A172 (cell line): Measurements from ENCODE around the gene HELT. TPM values are rescaled to one million over a fixed set of nuclear protein-coding genes. Genes with fewer than 3 reads are reported as not detected.
"Not testable (repeated sequence)": the region's sequence is repeated elsewhere in the genome, so short reads cannot be mapped to it uniquely, and the experiment has no call there.

Source experiments
- DNase-seq: peaks from one replicate; pipeline ENCODE4 v3.0.0-alpha.2; 2015; ENCODE audit warnings: low spot score
- total RNA-seq: library from RNA; depleted of rRNA; stranded (reverse); fragments of >200 nt; shearing (Covaris generic); gene quantifications from 2 replicates; pipeline ENCODE4 v1.2.3, GENCODE V29; 2014; rRNA removed

HELT gene, protein sequence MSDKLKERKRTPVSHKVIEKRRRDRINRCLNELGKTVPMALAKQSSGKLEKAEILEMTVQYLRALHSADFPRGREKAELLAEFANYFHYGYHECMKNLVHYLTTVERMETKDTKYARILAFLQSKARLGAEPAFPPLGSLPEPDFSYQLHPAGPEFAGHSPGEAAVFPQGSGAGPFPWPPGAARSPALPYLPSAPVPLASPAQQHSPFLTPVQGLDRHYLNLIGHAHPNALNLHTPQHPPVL
- total RNA-seq = not detected in 2 replicates

GRCh38 chr4:185017964-185018772, at the start of gene HELT:
Gene HELT, plus strand, starts transcription at chr4:185018490. Its CDS starts 439 bp downstream, at chr4:185018929.
- DNase-seq = no peak

GRCh38 chr4:184968784-184969201, 49.5 kb upstream of the HELT start:
- no peak for DNase-seq

DNA sequence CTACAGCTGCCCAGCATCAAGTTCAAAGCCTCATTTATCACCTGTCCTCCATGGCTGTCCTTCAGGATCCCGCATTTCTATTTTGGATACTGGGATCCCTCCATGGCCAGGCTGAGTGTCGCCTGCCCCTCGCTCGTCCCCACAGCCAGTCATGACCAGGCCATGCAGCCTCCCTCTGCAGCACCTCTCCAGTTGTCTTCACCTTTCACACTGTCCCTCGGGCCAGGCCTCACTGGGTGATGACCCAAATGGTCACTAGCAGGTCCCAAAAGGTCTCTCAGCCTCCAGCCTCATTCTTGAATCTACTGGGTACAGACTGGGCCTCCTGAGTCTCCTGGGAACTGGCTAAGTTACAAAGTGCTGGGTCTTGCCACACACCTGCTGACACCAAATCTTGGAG, 48.7 kb upstream of the HELT start:
- DNase-seq = no peak

GRCh38 chr4:184972991-184973390, 45.3 kb upstream of the HELT start:
- DNase-seq = no peak

- DNase-seq = not testable (repeated sequence)
Measured at GRCh38 chr4:184976348-184976747, 41.9 kb upstream of the HELT start.

DNA sequence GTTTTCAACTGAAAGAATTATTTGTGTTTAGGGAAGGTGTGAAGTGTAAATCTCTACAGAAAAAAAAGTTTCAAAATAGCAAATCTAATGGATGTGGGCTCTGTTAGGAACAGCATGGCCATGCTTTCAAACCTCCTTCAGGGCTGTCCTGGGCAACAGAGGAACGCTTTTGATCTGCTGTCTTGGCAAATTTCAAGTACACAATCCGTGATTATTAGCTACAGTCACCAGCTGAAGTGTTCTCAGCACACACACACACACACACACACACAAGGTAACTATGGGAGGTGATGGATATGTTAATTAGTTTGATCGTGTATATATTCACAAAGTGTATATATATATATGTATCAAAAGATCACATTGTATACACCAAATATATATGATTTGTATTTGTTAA, 40.5 kb upstream of the HELT start:
- DNase-seq = no peak

DNA sequence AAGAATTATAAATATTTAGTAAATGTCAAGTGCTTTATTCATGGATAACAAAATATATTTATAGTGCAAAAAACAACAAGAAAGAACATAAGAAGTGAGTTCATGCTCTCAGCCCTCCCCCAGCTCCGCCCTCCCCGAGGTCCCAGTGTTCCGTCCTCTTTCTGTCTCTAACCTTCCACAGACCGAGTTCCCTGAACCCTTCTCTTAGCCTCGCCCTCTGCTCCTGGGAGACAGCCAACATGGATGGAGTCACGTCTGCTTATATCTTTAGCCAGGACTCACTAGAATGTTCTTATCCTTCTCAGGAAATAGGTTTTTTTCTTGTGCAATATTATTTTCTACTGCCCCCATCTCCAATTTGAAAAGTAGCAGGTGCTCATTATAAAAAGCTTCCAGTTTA, 40.1 kb upstream of the HELT start:
- no peak for DNase-seq

DNA sequence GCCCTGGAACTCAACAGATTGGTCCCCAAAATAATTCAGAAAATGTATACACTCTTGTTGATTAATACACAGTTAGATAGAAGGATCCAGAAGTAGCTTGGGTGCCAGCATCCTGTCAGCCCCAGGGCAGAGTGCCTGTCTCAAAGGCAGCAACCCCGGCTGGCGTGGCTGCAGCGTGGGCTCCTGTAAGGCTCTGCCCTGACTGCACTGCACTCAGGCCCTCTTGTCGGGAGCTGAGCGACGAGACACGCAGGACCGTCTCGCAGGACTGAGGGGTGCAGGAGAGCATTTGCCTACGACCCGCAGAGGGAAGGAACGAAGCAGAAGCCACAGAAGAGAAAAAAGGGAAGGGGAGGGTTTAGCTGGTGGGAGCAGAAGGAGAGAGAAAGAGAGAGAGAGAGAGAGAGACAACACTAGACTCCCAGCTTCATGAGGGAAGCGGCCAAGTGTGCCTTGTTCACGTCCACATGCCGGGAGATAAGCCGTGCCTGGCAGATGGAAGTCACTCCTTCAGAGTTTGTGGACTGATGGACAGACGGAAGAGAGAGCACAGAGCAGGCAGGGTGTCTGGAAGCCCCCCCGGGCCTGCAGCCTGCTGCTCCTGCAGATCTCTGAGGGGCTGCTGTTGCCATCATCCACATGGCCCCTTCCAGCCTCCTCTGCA, 38.7 kb upstream of the HELT start:
- DNase-seq = no peak

DNA sequence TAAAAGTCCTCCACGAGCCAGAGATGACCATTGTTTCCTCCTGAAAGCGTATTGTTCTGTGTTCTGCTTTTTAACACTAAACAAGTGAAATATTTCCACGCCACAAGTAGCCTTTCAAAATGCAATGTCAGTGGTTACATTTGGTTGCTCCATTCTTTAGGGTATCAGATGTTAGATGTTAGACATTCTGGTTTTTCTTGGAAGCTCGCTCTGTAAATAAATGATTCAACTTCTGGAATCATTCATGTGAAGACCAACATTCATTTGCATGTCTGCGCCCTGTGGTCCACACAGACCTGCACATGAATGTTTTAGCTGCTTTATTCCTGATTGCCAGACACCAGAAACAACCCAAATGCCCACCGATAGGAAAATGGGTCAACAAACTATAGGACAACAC, 38.0 kb upstream of the HELT start:
- DNase-seq = no peak

DNA sequence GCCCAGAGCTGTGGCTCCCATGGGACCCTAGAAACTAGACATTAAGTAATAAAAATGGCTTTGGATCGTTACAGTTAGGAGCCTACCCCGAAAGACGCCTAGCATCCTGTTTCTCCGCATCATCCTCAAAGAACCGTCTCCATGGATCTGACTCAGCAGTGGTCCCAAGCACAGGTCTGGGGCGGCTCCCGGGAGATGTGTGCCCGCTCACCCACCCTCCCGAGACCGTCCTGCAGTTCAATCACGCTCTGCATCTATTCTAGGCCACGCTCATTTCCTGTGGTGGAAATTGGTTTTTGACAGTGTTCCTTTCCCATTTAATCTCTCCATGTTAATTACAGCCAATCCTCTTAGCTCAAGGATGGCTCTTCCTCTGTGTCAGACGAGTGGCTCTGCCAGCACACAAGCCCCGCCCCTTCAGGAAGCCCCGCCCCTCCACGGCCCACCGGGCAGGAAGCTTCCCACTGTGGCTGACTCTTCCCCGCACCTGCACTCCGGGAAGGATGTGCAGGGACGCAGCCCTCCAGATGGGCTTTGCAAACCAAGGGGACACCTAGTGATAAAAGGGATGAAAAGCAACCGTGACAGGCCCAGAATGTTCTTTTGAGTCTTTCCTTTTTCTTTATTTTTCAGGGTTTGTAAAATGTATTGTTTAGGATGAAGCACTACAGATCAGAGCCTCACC, 34.5 kb upstream of the HELT start:
- DNase-seq = peak; percentile 73

GRCh38 chr4:184987493-184988031, 30.7 kb upstream of the HELT start:
- DNase-seq = no peak

DNA sequence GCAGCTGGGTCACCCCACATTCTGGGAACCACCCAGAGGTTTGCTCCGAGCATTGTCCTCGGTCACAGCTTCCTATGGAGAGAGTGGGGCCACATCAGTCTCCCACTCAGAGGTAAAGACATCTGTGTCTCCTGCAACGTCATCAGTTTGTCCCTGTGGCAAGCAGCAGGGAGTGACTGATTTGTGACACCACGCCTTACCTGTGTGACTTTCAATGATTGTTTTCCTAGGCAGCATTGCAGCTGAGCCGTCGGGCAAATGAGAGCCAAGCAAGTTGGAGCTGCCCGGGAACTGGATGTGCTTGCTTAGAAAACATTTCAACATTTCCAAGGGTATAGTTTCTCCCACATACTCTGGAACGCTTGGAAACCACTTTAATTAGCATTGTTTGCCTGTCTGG, 29.7 kb upstream of the HELT start:
- no peak for DNase-seq

DNA sequence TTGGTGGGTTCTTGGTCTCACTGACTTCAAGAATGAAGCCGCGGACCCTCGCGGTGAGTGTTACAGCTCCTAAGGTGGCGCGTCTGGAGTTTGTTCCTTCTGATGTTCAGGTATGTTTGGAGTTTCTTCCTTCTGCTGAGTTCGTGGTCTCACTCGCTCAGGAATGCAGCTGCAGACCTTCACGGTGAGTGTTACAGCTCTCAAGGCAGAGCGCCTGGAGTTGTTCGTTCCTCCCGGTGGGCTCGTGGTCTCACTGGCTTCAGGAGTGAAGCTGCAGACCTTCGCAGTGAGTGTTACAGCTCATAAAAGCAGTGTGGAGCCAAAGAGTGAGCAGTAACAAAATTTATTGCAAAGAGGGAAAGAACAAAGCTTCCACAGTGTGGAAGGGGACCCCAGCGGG, 29.0 kb upstream of the HELT start:
- not testable (repeated sequence) for DNase-seq

GRCh38 chr4:184990131-184990530, 28.2 kb upstream of the HELT start:
- not testable (repeated sequence) for DNase-seq

DNA sequence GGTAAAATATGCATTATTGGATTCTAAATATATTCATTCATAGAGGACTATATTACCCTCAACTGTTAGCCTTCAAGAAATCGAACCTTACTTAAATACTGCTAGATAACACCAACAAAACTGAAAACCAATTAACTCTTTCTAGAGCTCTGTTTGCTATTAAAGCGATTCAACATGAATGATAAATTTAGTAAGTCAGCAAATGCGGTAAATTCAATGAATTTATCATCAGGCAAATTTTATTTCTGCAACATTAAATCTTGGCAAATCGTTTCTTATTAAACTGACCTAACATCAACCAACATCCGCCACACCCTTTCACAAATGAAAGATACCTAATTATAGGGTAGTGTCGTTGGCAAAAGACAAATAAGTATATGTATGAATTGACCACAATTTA, 26.4 kb upstream of the HELT start:
- DNase-seq = no peak

- no peak for DNase-seq
Measured at GRCh38 chr4:184992422-184992821, 25.9 kb upstream of the HELT start.

DNA sequence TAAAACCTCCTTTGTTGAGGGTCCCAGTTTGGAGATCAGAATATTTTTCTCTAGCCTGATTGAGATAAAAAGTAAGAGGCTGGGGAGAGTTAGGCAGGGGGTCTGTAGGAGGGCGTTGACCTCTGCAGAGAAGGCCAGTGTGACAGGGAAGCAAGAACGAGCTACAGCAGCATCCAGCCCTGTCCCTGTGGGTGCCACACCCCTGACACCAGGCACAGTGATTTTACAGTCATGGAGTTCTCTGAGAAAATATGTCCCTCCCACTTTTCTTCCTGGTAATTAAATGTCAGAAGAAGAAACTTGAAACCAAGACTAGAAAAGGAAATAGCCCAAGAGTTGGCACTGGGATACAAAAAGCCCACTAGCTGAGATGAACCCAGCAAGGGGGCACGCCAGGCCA, 25.0 kb upstream of the HELT start:
- no peak for DNase-seq

DNA sequence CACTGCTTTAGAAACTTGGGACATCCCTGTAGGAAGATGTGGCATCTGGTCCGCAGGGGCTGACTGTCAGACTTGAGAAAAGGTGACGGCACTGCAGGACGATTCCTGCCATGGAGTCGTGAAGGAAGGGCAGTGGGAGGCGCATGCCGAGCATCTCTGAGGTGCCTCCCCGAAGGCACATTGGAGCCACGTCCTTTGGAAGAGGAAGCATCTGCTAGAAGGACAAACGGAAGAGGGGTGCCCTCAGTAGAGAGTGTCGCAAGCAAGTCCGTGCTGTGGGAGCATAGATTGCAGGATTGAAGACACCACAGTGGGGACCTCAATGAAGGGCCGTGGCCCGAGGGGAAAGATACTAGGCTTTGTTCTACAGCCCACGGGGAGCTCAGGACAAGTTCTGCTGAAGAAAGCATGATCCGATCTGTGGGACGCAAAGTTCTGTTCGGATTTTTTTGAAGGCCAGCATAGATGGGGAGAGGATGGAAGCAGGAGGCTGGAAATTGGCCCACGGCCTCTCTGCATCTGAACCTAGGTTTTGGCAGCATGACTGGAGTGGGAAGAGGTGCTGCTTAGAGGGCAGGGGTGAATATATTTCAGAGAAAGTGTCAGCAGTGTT, 24.2 kb upstream of the HELT start:
- no peak for DNase-seq

- DNase-seq = no peak
Measured at GRCh38 chr4:184994623-184995010, 23.7 kb upstream of the HELT start.

DNA sequence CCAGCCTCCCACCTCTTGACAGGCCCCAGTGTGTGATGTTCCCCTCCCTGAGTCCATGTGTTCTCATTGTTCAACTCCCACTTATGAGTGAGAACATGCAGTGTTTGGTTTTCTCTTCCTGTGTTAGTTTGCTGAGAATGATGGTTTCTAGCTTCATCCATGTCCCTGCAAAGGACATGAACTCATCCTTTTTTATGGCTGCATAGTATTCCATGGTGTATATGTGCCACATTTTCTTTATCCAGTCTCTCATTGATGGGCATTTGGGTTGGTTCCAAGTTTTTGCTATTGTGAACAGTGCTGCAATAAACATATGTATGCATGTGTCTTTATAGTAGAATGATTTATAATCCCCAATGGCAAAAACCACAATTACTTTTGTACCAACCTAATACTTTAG, 20.6 kb upstream of the HELT start:
- not testable (repeated sequence) for DNase-seq

DNA sequence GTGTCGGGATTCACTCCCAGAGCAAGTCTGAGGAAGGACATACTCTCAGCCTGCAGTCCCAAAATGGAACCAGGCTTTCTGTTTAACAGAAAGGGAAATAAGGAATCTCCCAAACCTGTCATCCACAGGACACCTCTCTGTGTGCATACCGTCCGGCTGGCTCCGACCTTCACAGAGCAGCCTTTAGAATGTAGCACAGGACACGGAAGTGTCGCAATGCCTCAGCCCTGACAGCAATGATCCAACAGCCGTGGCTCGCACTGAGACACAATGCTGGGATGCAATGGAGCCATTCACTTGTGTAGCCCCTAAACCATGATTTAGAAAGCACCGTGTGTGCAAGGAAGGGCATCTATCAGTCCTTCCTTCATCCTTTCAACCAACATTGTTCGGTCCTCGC, 15.5 kb upstream of the HELT start:
- DNase-seq = no peak
